Retina (tissue), 1 donor: Measurements from ENCODE around the gene MTMR11.
A peak's percentile ranks its signal among the peaks of the same experiment; 100 is the strongest.
"Not testable (repeated sequence)": the region's sequence is repeated elsewhere in the genome, so short reads cannot be mapped to it uniquely, and the experiment has no call there.

Experiments used
- DNase-seq: peaks from one replicate; pipeline ENCODE4 v3.0.0-alpha.2; 2016

MTMR11 gene

DNA sequence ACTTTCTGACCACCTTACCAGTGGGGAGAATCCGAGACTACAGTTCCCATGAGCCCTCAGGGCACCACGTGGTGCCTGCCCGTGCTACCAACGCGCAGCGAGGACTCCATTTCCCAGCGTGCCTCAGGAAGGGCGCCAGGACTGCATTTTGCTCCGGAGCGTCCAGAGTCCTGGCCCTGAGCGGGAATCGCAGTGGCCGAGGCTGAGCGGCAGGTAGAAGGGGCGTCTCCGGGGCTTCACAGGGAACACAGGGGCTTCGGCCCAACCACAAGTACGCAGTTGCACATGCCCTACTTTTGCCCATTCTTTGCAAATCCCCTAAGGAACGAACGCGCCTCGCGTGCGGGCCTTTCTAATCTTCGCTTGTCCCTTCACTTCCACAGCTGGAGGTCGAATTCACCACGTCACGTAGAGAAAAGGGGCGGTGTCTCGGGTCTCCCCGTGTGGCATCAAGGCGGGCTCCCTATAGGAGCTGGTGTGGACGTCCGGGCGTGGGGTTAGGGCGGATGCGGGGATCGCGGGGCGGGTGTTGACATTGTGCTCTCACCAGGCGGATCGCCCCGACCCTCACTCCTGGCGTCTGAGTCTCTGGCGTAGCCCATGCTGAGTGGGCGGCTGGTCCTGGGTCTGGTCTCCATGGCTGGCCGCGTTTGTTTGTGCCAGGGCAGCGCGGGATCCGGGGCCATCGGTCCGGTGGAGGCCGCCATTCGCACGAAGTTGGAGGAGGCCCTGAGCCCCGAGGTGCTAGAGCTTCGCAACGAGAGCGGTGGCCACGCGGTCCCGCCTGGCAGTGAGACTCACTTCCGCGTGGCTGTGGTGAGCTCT is 37.0 kb downstream of the MTMR11 start, which contains the start of gene BOLA1:
TSS of gene BOLA1 (plus strand) at position 109 of the 825 bp plus-strand sequence. CDS start at position 601, 492 bp downstream.
- DNase-seq, result peak; percentile 97

DNA sequence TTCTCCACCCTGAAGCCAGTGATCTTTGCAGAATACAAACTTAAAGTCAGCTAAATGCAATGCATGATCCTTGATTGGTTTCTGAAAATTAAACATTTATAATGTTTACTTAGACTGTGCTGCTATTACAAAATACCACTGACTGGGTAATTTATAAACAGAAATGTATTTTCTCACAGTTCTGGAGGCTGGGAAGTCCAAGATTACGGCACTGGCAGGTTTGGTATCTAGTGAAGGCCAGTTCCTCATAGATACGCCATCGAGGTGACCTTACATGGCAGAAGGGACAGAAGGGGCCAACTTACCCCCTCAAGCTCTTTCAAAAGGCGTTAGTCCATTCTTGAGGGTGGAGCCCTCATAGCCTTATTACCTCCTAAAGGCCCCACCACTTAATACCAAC is 40.1 kb downstream of the MTMR11 start:
- no peak for DNase-seq

DNA sequence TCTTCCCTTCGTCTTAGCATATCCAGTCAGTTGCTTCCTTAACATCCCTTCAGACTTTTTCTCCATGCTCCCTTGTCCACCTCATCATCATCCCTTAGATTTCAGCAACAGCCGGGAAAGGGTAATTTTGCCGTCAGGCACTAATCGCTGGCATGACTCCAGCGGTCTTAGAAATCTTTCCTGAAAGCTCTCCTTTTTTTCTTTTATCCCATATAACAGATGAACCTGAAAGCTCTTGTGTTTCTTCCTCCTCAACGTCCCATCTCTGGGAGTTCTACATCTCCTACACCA is 47.7 kb downstream of the MTMR11 start:
- no peak for DNase-seq

DNA sequence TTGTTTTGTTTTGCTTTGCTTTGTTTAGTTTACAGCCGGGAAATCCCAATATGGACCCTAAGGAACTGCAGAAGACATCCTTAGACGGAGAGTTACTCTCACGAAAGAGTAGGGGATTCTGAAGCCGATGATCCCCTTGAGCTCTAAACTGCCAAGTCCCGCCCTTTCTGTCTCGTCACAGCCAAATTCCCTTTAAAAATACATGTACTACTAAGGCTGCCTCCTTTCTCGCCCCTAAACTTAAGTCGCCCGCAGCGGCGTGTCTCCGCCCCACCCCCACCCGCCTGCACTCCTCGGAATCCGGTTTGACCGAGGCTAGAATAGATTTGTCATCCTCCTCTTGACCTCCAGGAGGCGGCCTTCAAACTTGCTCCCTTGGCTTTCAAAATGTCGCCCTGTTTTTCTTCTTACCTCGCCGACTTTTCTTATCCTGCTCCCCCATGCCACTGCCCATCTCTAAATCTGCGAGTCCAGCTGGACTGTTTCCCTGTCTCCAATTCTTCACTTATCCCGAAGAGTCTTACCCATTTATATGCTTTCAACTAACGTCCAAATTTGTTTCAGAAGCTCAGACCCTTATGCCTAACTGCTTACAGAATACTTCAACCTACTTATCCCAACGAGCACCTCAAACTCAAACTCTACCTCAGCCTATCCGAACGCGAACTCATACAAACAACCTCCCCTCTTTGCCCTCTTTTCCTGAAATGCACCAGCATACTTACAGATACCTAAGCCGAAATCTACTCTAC is 48.3 kb downstream of the MTMR11 start:
- peak; percentile 92 for DNase-seq

DNA sequence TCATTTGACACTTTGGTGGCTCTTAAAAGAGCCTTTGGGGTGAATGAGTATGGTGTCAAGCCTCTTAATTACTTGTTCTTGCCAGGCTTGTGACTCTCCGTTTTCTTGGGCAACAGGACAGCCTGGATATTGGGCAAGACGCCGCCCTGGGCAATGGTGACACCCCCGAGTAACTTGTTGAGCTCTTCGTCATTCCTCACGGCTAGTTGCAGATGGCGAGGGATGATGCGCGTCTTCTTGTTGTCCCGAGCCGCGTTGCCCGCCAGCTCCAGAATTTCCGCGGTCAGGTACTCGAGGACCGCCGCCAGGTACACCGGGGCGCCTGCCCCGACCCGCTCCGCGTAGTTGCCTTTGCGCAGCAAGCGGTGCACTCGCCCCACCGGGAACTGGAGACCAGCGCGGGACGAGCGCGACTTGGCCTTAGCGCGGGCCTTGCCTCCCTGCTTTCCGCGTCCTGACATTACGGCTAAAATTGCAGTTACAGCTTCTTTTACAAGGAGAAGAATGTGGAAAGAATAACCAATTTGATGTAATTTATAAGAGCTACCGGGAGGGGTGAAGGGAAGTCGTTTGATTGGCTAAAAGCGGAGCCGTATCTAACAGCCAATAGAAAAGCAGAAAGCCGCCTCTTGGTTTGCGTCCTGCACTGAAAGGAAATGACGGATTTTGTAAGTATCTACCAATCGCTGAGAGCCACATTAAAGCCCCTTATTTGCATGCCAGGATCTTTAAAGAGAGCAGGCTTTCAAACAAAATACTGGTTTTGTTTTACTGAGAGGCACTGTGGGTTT is 49.0 kb downstream of the MTMR11 start:
- DNase-seq, result peak; percentile 93

DNA sequence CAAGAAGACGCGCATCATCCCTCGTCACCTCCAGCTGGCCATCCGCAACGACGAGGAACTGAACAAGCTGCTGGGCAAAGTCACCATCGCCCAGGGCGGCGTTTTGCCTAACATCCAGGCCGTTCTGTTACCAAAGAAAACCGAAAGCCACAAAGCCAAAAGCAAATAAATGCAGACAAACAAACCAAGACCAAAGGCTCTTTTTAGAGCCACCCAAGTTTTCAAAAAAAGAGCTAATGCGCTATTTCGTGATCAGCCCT is 49.6 kb downstream of the MTMR11 start:
- not testable (repeated sequence) for DNase-seq

DNA sequence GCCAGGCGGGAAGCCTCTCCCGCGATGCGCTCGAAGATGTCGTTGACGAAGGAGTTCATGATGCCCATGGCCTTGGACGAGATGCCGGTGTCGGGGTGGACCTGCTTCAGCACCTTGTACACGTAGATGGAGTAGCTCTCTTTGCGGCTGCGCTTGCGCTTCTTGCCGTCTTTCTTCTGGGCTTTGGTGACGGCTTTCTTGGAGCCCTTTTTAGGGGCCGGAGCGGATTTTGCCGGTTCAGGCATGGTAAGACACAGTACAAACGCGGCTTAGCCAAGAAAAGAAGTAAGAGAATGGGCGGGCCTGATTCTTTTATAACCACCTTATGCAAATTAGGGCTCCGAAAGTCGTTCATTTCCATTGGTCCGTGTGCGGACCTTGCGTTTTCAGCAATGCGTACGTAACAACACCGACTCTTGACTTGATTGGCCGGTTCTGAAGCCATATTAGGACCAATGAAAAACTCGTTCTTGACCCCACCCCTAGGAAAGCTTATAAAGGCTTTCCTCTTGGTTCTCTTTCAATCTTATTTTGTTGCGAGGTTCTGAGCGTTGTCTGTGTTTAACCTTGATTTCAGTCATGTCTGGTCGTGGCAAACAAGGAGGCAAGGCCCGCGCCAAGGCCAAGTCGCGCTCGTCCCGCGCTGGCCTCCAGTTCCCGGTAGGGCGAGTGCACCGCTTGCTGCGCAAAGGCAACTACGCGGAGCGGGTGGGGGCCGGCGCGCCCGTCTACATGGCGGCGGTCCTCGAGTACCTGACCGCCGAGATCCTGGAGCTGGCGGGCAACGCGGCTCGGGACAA is 50.1 kb downstream of the MTMR11 start:
- peak; percentile 96 for DNase-seq

DNA sequence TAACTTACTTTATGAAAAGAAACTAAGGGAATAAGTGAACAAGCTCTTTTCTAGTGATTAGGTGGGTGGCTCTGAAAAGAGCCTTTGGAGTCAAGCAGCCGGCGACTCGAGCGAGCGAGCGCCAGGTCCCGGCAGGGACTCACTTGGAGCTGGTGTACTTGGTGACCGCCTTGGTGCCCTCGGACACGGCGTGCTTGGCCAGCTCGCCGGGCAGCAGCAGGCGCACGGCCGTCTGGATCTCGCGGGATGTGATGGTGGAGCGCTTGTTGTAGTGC is 50.6 kb downstream of the MTMR11 start:
- not testable (repeated sequence) for DNase-seq

DNA sequence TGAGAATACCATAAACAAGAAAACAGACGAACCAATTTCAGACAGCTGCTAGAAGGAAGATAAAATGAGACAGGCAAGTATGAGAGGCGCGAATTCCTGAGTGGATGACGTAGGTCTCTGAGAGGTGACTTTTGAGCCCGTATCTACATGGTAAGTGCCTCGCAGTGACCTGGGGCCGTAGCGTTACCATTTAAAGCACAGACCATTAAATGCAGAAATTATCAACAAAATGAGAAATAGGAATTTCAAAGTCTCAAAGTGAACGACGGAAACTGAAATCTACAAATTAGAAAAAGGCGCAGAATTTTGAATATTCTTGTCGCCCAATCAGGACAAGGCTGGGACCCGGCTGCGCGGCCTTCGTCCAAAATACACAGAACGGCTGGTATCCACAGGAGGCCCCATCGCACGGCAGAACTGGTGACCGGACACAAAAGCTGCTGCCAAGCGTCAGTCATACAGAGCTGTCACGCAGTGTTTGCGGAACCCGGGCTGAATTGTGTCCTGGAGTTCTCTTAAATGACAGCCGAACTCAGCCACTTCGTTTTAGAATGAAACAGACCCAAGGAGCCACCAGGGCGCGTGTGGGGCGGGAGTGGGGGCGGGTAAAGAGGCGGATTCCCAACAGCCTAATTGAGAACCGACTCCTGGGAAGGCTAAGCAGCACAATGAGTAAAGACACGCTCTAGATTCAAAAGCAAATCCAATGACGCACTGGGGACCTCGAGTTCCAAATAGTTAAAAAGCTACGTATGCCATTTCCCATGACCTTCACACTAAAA is 51.1 kb downstream of the MTMR11 start:
- peak; percentile 91 for DNase-seq

DNA sequence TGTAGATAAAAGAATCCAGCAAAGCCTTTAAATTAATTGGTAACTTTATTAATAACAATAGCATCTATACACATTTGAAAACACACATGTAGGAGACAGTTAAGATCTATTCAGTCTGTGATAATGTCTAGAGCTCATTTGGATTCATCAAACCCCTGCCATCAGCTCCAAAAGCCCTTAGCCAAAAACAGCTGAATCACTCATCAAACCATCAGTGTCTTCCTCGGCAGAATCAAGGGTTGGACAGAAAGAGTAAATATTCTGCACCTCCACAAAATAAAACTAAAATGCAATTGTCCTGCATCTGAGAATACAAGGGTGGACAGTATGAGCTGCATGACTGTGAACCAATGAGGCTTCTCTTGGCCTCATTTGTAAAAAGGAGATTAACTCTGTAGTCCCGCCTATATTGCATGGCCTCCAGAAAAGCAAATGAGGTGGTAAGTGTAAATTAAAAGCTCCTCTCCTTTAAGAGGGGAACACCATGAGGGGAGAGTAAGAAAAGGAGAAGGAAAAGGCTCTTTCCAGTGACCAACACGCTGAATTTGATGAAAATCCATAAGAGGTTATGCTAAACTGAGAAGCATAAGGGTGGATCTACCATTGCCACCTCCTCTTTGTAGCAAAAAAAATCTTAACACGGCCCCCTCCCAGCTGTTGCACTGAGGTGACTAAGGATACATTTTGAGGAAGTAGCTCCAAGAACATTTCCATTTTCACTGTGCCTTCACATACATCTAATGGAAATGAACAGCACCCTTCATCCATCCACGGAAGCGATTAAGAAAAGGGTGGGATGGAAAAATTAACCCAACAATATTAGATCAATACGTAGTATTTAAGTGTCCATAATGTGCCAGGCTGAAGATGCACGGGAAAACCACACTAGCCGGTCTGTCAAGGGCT is 52.0 kb downstream of the MTMR11 start:
- peak; percentile 65 for DNase-seq

DNA sequence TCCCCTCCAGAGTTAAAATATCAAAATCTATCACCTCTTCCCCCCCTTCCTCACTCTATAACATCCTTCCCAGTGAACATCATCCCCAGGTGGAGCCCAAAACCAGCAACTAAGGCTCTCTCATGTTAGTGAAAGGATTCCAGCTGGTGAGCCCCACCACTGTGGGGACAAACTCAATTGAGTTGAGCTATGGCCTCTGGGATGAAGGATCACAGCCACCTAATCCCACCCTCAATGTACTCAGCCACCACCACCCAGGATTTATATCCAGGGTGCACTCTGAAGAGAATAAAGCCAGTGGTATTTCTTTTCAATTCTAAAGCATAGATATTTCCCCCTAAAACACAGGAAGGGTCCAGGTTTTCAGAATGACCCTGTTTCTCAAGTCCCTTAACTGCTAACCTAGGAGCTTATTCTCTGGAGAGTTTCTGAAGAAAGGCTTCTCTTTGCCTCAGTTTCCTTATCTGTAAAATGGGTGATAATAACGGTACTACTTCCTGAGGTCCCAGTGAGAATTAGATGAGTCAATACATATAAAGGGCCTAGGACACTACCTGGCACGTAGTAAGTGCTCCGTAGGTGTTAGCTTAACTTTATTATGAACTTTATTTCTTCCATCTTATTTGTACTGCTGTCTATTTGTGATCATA is 53.0 kb downstream of the MTMR11 start:
- DNase-seq, result no peak

DNA sequence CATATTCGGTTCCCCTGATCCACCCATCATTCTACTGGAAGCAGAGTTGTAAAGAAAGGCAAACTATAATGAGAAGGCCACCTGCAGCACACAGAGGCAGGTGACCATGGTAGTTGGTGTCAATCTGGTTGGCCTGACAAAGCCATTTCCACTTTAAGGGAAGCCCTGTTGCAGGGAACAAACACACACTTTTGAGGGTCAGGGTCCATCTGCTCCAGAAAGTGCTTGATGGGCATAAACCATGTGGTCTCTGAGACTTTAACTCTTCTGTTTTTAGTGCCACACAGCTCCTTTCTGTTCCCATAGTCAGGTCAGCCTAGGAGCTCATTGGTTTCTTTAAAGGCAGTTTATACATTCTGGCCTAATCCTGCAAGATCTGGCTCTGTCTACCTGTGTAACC is 54.8 kb downstream of the MTMR11 start:
- DNase-seq, result no peak

DNA sequence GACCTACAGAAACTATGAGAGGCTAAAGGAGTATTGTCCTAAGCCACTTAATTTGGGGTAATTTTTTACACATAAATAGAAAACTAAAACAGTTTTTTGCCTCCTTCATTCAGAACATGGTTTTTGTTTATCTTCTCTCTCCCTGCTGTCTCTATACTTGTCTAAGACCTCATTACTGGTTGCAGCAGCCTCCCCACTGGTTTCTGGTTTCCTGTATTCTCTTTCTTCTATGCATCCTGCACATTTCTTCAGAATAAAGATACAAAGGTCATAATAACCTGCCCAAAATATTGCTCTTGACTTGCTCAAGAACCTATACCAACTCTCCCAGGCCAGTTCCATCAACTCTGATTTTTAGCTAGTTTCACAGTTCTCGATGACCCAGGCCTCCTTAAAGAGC is 57.1 kb downstream of the MTMR11 start:
- no peak for DNase-seq
